BJ (cell line): ENCODE data around the gene ZBTB20. TPM values are rescaled to one million over a fixed set of nuclear protein-coding genes. Genes with fewer than 3 reads are reported as not detected.

ENCODE experiments used
- CTCF ChIA-PET: fragments of 350-600 bp; formaldehyde crosslinking; extraction: SDS; loops from one replicate; lab custom pipeline; 2021; ENCODE audit warnings: antibody characterized with exemption, inconsistent platforms; lab: Yijun Ruan, JAX
- POLR2A ChIA-PET: fragments of 300-600 bp; sonication (Branson Sonifier 250); formaldehyde crosslinking; extraction: SDS; loops from one replicate; lab custom pipeline; 2021; ENCODE audit warnings: antibody characterized with exemption; lab: Charles Lee
- DNase-seq: peaks from one replicate; pipeline ENCODE4 v3.0.0-alpha.2; 2011; ENCODE audit warnings: low read depth
- H3K27me3 ChIP-seq: 2 replicates; pipeline ENCODE4 v1.6.0; 2011; ENCODE audit warnings: low read length; ENCODE audit not compliant: control insufficient read depth, insufficient read depth
- H3K36me3 ChIP-seq: 2 replicates; pipeline ENCODE4 v1.5.1; 2011; ENCODE audit warnings: low read length; ENCODE audit not compliant: control insufficient read depth, insufficient read depth
- H3K4me3 ChIP-seq: 2 replicates; pipeline ENCODE4 v1.5.1; 2011; ENCODE audit warnings: low read depth, mild to moderate bottlenecking, control low read depth, low read length
- CTCF ChIP-seq: IDR thresholded peaks from 2 replicates; pipeline ENCODE4 v1.5.1; 2011; ENCODE audit warnings: low read depth, mild to moderate bottlenecking, control low read depth, inconsistent platforms, low read length, moderate library complexity; ENCODE audit not compliant: insufficient read depth
- polyA plus RNA-seq: library from polyadenylated mRNA; depleted of rRNA; stranded (reverse); fragments of >200 nt; gene quantifications from 2 replicates; pipeline ENCODE4 v1.2.3, GENCODE V29; 2011

ZBTB20 gene
- polyA plus RNA-seq, 1 experiment = 6.0 TPM

GRCh38 chr3:114953215-114953799, 193.8 kb downstream of the ZBTB20 start:
- no peak for TF ChIP-seq CTCF
- ChIA-PET CTCF (no interaction called here), POLR2A (no interaction called here)
- H3K36me3 ChIP-seq = no peaks in the 10 kb centered on the region
- no peaks in the 10 kb centered on the region for H3K27me3 ChIP-seq
- DNase-seq = no peak
- no peak overlapping the region for H3K4me3 ChIP-seq

- no peak for DNase-seq
- no peak for TF ChIP-seq CTCF
- no peaks in the 10 kb centered on the region for H3K36me3 ChIP-seq
- no peaks in the 10 kb centered on the region for H3K27me3 ChIP-seq
- ChIA-PET CTCF (no interaction called here), POLR2A (no interaction called here)
- no peak overlapping the region for H3K4me3 ChIP-seq
These were observed 204.3 kb downstream of the ZBTB20 start for GRCh38 chr3:114942773-114943172.

- TF ChIP-seq CTCF = no peak
- H3K4me3 ChIP-seq = no peak overlapping the region
- no peak for DNase-seq
- ChIA-PET CTCF (no interaction called here), POLR2A (no interaction called here)
- H3K27me3 ChIP-seq = no peaks in the 10 kb centered on the region
- H3K36me3 ChIP-seq = no peaks in the 10 kb centered on the region
These were observed 205.3 kb downstream of the ZBTB20 start for GRCh38 chr3:114941626-114942309.

- CTCF ChIA-PET = no interaction called here
- POLR2A ChIA-PET = no interaction called here
- DNase-seq = no peak
- no peaks in the 10 kb centered on the region for H3K27me3 ChIP-seq
- no peaks in the 10 kb centered on the region for H3K36me3 ChIP-seq
- no peak overlapping the region for H3K4me3 ChIP-seq
- no peak for TF ChIP-seq CTCF
These were observed 207.2 kb downstream of the ZBTB20 start for GRCh38 chr3:114939920-114940319.

GRCh38 chr3:114933407-114933806, 213.7 kb downstream of the ZBTB20 start:
- POLR2A ChIA-PET = no interaction called here
- no peaks in the 10 kb centered on the region for H3K36me3 ChIP-seq
- H3K27me3 ChIP-seq = no peaks in the 10 kb centered on the region
- no peak for DNase-seq
- CTCF ChIA-PET = no interaction called here
- TF ChIP-seq CTCF = no peak
- H3K4me3 ChIP-seq = no peak overlapping the region
